NCI-H748 (cell line): Measurements from ENCODE around the gene SKA3.

Source experiments
- DNase-seq: peaks from one replicate; lab custom pipeline; 2025; ENCODE audit not compliant: unreplicated experiment; lab: John Stamatoyannopoulos, UW

SKA3 gene

DNA sequence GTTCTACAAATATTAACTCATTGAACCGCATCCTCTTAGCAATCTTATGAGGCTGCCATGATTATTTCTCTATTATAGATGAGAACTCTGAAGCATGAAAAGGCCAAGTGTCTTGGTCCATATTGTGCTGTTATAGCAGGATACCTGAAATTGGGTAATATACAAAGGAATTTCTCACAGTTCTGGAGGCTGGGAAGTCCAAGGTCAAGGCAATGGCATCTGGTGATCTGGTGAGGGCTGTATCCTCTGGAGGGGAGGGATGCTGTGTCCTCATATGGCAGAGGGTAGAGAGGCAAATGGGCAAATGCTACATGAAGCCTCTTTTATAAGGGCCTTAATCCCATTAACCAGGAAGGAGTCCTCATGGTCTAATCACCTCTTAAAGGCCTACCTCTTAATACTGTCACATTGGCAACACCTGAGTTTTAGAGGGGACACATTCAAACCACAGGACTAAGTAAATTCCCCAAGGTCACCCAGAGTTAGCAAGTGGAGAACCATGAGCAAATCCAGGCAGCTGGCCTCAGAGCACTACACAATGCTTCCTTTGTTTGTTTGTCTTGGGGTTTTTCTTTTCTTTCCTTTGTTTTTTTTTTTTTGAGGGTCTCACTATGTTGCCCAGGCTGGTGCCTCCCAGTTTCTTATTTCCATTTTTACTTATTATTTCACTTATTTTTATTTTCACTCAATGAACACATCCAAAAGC is 59.1 kb downstream of the SKA3 start:
- no peak for DNase-seq

DNA sequence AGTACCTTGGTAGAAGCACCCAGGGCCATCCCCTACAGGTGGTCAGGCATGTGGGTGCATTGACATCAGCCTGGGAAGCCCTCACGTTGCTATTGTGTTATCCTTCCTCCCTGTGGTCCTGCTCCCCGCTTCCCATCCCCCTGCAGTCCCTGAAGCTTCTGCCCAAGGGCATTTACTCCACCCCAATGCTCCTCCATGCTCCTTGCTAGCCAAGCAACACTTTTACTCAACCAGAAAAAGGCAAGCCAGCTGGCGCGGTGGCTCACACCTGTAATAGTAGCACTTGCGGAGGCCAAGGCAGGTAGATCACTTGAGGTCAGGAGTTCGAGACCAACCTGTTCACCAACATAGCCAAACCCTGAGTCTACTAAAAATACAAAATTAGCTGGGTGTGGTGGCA is 60.2 kb downstream of the SKA3 start:
- DNase-seq = no peak

DNA sequence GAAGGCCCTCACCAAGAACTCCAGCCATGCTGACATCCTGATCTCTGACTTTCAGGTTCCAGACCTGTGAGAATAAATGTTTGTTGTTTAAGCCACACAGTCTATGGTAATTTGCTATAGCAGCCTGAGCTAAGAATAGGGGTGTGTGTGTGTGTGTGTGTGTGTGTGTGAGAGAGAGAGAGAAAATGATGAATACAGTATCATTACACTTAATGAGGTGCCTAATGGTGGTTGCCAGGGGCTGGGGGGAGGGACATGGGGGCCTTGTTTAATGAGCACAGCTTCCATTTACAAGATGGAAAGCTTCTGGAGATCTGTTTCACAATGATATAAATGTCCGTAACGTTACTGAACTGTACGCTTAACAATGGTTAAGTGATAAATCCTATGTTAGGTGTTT is 61.1 kb downstream of the SKA3 start:
- peak; percentile 85 for DNase-seq

DNA sequence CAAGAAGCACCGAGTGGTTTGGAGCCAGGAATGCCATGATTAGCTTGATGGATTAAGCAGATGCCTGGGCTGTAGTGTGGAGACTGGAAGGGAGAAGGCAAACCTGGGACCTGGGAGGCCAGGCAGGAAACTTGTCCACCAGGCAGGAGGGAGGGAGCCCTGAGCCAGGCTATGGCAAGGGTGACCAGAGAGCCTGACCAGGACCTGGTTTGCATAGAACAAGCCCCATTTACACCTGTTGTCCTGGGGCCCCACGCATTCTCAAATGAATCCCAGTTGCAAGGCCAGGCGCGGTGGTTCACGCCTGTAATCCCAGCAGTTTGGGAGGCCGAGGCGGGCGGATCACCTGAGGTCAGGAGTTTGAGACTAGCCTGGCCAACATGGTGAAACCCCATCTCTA is 64.8 kb downstream of the SKA3 start:
- DNase-seq = no peak

DNA sequence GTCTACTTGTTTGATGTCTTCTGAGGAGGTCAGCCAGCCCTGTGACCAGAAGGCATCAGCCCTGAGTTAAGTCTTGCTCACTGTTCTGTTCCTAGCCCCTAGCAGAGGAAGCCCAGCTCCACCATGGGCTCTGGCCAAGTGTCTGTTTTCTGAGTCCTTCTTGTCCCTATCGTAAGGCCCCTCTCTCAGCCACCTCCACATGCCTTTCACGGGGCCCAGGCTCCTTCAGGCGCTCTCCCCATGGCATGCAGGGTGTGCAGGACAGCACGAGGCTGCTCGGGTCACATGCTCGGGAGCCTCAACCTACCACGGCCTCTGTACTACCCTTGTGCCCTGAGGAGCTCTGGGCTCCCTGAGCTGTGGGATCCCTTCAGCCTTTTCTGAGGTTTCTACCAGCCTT is 67.2 kb downstream of the SKA3 start:
- no peak for DNase-seq

DNA sequence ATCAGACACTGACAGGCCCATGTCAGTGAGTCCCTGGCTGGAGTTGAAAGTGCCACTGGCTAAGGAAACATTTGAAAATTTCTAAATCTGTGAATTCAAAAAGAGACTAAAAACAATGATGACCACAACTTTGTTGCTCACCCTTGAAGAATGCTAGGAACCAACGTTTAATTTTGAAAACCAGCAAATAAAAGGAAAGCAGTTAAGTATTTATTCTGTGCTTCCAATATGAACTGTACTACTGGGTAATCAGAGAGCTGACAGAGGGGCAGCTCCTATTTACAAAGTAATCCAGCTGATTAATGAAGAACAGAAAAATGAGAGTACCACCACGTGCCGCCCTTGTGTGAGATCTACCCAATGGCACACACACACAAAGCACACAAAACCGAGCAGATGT is 70.3 kb downstream of the SKA3 start:
- peak; percentile 60 for DNase-seq

DNA sequence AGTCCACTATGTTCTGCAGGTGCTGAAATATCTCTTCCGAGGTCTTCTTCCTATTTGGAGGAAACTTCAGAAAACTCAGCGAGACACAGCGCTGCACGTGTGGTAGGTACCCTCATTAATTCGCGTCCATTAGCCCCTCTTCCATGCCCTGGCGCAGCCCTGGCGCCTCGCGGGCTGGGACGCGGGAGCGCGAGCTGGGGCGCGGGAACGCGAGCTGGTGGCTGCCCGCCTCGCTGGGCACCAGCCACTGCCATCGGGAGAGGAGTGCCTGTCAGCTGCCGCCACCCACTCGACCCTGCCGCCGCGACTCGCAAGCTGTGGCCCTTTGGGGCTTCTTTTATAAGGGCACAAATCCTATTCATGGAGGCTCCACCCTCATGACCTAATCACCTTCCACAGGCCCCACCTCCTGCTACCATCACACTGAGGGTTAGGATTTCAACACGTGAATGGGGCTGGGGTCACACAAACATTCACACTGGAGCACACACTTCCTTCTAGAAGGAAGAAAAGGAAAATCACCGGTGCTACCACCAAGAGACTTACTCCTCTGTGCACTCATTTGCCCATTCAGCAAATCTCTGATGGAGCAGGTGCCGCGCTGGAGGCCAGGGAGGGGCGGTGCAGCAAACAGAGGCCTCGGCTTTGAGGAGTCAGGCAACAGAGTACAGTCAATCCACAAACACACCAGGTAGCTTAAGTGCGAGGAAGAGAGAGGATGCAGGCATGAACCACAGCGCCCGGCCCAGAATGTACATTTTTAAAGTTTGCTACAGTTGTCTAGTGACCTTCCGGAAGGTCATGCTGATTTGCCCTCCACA is 71.9 kb downstream of the SKA3 start:
- no peak for DNase-seq
